HUES64 (cell line): ENCODE results near the gene KLC1.

Source experiments
- H3K27ac ChIP-seq: 2 replicates; pipeline ENCODE4 v1.7.0; 2013; ENCODE audit warnings: low read depth, low read length, inconsistent platforms
- H3K27me3 ChIP-seq: 2 replicates; pipeline ENCODE4 v1.6.1; 2013; ENCODE audit warnings: mild to moderate bottlenecking, low read length; ENCODE audit not compliant: insufficient read depth
- H3K36me3 ChIP-seq: 2 replicates; pipeline ENCODE4 v1.6.1; 2013; ENCODE audit warnings: mild to moderate bottlenecking, low read length; ENCODE audit not compliant: insufficient read depth
- H3K4me1 ChIP-seq: 2 replicates; pipeline ENCODE4 v1.6.1; 2013; ENCODE audit warnings: mild to moderate bottlenecking, low read length, moderate library complexity; ENCODE audit not compliant: insufficient read depth
- H3K4me3 ChIP-seq: 2 replicates; pipeline ENCODE4 v1.5.1; 2013; ENCODE audit warnings: mild to moderate bottlenecking, low read length, moderate library complexity
- H3K9ac ChIP-seq: 2 replicates; pipeline ENCODE4 v1.6.1; 2013; ENCODE audit warnings: mild to moderate bottlenecking, low read depth, low read length
- H3K9me3 ChIP-seq: 2 replicates; pipeline ENCODE4 v1.6.1; 2013; ENCODE audit warnings: low read depth, low read length; ENCODE audit not compliant: insufficient read depth
- WGBS: fragments of 150-250, 120-280 bp; methylation state at CpG from one replicate; pipeline ENCODE4 v1.1.7; 2013; ENCODE audit warnings: missing lambda C conversion rate; 5-methylcytosine and 5-hydroxymethylcytosine counted together

Gene KLC1

GRCh38 chr14:103693515-103693914 lies 64.5 kb downstream of the KLC1 start:
- H3K27ac ChIP-seq: no peak overlapping the region
- WGBS: 94% methylated on average over 22 of the region's 22 CpGs
- no peaks in the 10 kb centered on the region for H3K27me3 ChIP-seq
- no peak overlapping the region for H3K9ac ChIP-seq
- no peaks in the 10 kb centered on the region for H3K4me1 ChIP-seq
- H3K36me3 ChIP-seq: peaks cover 72% of the 10 kb centered on the region
- no peak overlapping the region for H3K4me3 ChIP-seq
- no peaks in the 10 kb centered on the region for H3K9me3 ChIP-seq

GRCh38 chr14:103694572-103695026 lies 65.6 kb downstream of the KLC1 start:
- H3K9me3 ChIP-seq: no peaks in the 10 kb centered on the region
- WGBS: 92% methylated on average over 20 of the region's 20 CpGs
- H3K36me3 ChIP-seq: peaks cover 72% of the 10 kb centered on the region
- no peak overlapping the region for H3K4me3 ChIP-seq
- H3K27ac ChIP-seq: no peak overlapping the region
- no peaks in the 10 kb centered on the region for H3K4me1 ChIP-seq
- H3K27me3 ChIP-seq: no peaks in the 10 kb centered on the region
- H3K9ac ChIP-seq: no peak overlapping the region

- Histone ChIP-seq H3K27ac (no peak overlapping the region), H3K36me3 (peaks cover 75% of the 10 kb centered on the region), H3K4me3 (no peak overlapping the region), H3K4me1 (no peaks in the 10 kb centered on the region), H3K27me3 (no peaks in the 10 kb centered on the region), H3K9me3 (no peaks in the 10 kb centered on the region), H3K9ac (no peak overlapping the region)
- WGBS: 94% methylated on average over 11 of the region's 14 CpGs
Measured at GRCh38 chr14:103695296-103696069, 66.5 kb downstream of the KLC1 start.

- no peaks in the 10 kb centered on the region for H3K9me3 ChIP-seq
- no peak overlapping the region for H3K9ac ChIP-seq
- no peak overlapping the region for H3K4me3 ChIP-seq
- peaks cover 76% of the 10 kb centered on the region for H3K36me3 ChIP-seq
- WGBS: 94% methylated on average over 10 of the region's 13 CpGs
- H3K27ac ChIP-seq: no peak overlapping the region
- no peaks in the 10 kb centered on the region for H3K4me1 ChIP-seq
- H3K27me3 ChIP-seq: no peaks in the 10 kb centered on the region
Measured at GRCh38 chr14:103696070-103696402, 67.0 kb downstream of the KLC1 start.

GRCh38 chr14:103696466-103697071 lies 67.6 kb downstream of the KLC1 start:
- Histone ChIP-seq H3K9me3 (no peaks in the 10 kb centered on the region), H3K27me3 (no peaks in the 10 kb centered on the region), H3K9ac (no peak overlapping the region), H3K4me1 (no peaks in the 10 kb centered on the region), H3K36me3 (peaks cover 80% of the 10 kb centered on the region), H3K4me3 (no peak overlapping the region), H3K27ac (no peak overlapping the region)
- WGBS: 81% methylated on average over 16 of the region's 17 CpGs

- no peaks in the 10 kb centered on the region for H3K9me3 ChIP-seq
- H3K4me3 ChIP-seq: no peak overlapping the region
- 75% methylated on average over 3 of the region's 3 CpGs for WGBS
- H3K27me3 ChIP-seq: no peaks in the 10 kb centered on the region
- H3K9ac ChIP-seq: no peak overlapping the region
- no peaks in the 10 kb centered on the region for H3K4me1 ChIP-seq
- H3K27ac ChIP-seq: no peak overlapping the region
- peaks cover 79% of the 10 kb centered on the region for H3K36me3 ChIP-seq
Measured at GRCh38 chr14:103697206-103697602, 68.2 kb downstream of the KLC1 start.

GRCh38 chr14:103697603-103698379 lies 68.8 kb downstream of the KLC1 start:
- H3K27ac ChIP-seq: no peak overlapping the region; the same call in 1 of the 2 replicates
- H3K36me3 ChIP-seq: peaks cover 79% of the 10 kb centered on the region

GRCh38 chr14:103698380-103699260 lies 69.6 kb downstream of the KLC1 start:
- 95% methylated on average over 33 of the region's 33 CpGs for WGBS
- Histone ChIP-seq H3K27ac (no peak overlapping the region), H3K9me3 (no peaks in the 10 kb centered on the region), H3K4me1 (no peaks in the 10 kb centered on the region), H3K9ac (no peak overlapping the region), H3K36me3 (peaks cover 79% of the 10 kb centered on the region), H3K4me3 (no peak overlapping the region), H3K27me3 (no peaks in the 10 kb centered on the region)

More at GRCh38 chr14:103697603-103698379, 68.8 kb downstream of the KLC1 start:
- Histone ChIP-seq H3K9ac (no peak overlapping the region), H3K27me3 (no peaks in the 10 kb centered on the region), H3K4me1 (no peaks in the 10 kb centered on the region), H3K9me3 (no peaks in the 10 kb centered on the region), H3K4me3 (no peak overlapping the region)
- 91% methylated on average over 14 of the region's 14 CpGs for WGBS

GRCh38 chr14:103699261-103699661 lies 70.2 kb downstream of the KLC1 start:
- no peak overlapping the region for H3K27ac ChIP-seq
- no peaks in the 10 kb centered on the region for H3K27me3 ChIP-seq
- no peaks in the 10 kb centered on the region for H3K4me1 ChIP-seq
- no peaks in the 10 kb centered on the region for H3K9me3 ChIP-seq
- H3K4me3 ChIP-seq: no peak overlapping the region
- H3K9ac ChIP-seq: no peak overlapping the region
- 94% methylated on average over 17 of the region's 17 CpGs for WGBS
- H3K36me3 ChIP-seq: peaks cover 79% of the 10 kb centered on the region

GRCh38 chr14:103699901-103700752 lies 71.1 kb downstream of the KLC1 start:
- no peaks in the 10 kb centered on the region for H3K9me3 ChIP-seq
- H3K9ac ChIP-seq: no peak overlapping the region
- H3K36me3 ChIP-seq: peaks cover 79% of the 10 kb centered on the region
- H3K27me3 ChIP-seq: no peaks in the 10 kb centered on the region
- no peak overlapping the region for H3K4me3 ChIP-seq
- no peak overlapping the region for H3K27ac ChIP-seq
- no peaks in the 10 kb centered on the region for H3K4me1 ChIP-seq
- 94% methylated on average over 25 of the region's 25 CpGs for WGBS
